GM21529 (cell line): ENCODE results near the gene SPEN.
"Not testable (repeated sequence)": the region's sequence is repeated elsewhere in the genome, so short reads cannot be mapped to it uniquely, and the experiment has no call there.

Experiments
- ATAC-seq: cut with Tn5 transposase; IDR thresholded peaks from one replicate; pipeline ENCODE4 v1.9.1; 2021; ENCODE audit not compliant: unreplicated experiment

The SPEN gene

DNA sequence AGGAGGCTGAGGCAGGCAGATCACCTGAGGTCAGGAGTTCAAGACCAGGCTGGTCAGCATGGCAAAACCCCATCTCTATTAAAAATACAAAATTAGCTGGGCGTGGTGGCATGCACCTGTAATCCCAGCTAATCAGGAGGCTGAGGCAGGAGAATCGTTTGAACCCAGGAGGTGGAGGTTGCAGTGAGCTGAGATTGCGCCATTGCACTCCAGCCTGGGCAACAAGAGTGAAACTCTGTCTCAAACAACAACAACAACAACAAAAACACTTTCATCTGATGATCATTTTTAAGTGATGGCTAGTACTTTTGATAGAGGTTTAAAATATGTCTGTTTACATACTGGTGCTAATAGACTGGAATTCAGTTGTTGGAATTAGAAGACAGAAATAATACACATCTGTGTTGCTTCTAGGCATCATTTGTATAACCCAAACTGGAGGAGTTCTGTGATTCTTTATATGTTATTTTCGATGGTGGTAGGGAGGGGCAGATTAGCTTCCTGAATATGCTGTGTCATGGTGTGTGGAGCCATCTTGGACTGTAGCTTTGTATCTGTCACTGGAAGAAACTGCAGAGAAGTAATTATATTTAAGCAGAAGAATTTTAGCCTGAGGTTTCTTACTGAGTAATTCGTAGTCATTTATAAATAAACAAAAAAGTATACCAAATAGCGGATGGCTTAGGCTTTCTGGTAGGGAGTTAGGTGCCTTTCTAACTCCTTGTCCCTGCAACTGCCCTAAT is 45.5 kb downstream of the SPEN start:
- not testable (repeated sequence) for ATAC-seq

DNA sequence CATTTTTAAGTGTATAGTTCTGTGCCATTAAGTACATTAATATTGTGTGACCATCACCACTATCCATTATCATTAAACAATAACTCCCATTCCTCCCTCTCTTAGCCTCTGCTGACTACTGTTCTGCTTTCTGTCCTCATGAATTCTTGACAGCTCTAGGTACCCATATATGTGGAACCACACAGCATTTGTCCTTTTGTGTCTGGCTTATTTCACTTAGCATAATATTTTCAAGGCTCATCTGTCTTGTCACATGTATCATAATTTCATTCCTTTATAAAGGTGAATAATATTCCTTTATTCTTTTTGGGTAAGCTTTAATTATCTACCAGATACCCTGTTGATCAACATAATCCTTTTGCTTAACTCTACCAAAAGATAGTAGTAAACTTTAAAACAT is 47.7 kb downstream of the SPEN start:
- no peak for ATAC-seq

DNA sequence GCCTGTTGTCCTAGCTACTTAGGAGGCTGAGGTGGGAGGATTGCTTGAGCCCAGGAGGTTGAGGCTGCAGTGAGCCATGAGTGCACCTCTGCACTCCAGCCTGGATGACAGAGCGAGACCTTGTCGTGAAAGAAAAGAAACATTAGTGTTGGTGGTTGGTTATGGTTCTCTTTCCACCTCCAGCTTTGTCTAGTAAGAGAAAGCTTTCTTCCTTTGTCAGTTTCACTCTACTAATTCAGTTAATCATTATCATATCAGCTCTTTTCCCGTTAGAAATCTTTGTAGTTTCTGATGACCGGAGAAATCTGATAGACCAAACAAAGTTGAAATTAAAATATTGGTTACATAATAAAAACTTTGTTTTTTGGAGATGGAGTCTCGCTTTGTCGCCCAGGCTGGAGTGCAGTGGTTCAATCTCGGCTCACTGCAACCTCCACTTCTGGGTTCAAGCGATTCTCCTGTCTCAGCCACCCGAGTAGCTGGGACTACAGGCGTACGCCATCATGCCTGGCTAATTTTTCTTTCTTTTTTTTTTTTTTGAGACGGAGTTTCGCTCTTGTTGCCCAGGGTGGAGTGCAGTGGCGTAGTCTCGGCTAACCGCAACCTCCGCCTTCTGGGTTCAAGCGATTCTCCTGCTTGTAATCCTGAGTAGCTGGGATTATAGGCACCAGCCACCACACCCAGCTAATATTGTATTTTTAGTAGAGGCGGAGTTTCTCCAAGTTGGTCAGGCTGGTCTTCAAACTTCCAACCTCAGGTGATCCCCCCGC is 49.5 kb downstream of the SPEN start:
- not testable (repeated sequence) for ATAC-seq

DNA sequence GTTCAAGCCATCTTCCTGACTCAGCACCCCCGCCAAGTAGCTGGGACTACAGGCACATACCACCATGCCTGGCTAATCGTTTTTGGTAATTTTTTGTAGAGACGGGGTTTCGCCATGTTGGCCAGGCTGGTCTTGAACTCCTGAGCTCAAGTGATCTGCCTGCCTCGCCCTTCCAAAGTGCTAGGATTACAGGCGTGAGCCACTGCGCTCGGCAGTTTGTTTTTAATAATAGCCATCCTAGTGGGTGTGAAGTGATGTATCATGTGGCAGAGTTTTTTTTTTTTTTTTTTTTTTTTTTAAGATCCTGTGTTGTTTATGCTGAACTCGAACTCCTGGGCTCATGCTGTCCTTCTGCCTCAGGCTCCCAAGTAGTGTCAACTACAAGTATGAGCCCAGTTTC is 51.8 kb downstream of the SPEN start:
- ATAC-seq, result no peak

DNA sequence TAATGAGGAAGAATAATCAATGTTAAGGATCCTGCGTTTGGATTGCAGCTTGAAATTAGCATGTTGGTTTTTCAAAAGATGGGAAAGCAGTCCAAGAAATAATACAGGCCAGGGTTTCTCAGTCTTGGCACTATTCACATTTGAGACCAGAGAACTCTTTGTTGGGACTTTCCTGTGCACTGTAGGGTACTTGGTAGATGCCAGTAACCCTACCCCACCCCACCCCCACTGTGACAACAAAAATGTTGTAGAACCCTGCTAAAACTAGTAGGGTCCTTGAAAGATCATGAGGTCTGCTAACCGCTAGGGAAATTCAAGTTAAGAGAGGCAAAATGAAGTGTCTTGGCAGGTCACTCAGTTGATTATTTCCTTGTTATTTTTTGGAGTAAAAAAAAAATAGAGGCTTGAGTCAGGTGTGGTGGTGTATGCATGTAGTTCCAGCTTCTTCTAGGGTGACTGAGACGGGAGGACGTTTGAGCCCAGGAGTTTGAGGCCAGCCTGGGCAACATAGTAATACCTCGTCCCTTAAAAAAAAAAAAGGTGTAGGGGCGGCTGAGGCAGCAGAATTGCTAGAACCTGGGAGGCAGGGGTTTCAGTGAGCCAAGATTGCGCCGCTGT is 53.3 kb downstream of the SPEN start:
- ATAC-seq, result no peak

DNA sequence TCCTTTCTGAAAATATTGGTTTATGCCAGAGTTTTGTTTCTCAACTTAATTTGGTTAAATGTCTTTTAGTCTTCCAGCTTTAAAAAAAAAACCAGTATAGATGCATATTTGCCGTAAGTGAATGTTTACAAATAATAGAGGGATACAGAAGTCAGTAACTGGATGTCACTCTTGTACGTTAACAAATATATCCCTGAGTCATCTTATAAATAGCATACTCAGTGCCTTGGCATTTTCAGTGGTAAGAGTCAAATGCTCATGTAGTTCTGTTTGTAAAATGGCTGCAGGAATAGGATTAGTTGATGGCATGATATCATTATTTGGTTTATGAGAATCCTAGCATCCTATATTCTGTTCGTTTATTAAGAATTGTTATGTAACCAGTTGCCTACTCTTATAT is 55.4 kb downstream of the SPEN start:
- ATAC-seq, result no peak

DNA sequence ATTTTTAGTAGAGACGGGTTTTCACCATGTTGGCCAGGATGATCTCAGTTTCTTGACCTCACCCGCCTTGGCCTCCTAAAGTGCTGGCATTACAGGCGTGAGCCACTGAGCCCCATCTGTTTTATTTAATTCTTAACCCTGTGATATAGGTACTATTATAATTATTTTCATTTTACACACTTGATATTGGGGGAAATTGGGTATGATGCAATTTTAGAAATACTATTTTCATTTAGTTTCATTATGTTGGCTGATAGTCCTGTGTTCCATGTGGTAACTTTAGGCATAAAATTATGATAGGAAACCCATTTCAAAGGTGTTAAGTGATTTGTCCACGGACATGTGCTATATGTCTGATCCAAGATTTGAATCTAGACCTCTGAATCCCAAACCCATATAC is 61.1 kb downstream of the SPEN start:
- ATAC-seq, result no peak

DNA sequence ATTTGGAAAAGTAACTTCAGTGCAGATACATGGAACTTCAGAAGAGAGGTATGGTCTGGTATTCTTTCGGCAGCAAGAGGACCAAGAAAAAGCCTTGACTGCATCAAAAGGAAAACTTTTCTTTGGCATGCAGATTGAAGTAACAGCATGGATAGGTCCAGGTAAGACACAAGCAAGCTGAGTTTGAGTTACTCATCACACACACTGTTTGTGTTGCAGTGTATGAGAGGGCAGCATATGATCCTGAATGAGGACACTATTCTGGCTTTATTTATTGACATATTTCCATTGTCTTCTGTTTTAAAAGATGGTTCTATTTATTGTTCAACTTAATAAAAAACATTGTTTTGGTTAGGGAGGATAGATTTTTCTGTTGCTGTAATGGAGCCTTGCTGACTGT is 63.6 kb downstream of the SPEN start:
- no peak for ATAC-seq

DNA sequence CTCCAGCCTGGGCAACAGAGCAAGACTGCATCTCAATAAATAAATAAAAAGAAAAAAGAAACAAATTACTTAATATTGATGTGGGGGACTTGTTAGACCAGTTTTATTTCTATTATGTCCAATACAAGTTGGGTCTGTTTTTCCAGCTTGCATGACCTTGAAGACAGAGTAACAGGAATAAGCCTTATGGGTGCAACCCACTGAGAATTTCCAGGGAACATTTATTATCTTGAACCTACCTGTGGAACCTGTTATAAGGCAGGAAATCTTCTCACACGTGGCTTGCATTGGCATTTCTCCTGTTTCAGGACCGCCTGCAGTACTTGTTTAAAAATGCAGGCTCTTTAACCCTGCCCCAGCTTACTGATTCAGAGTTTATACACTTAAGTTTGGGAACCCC is 64.4 kb downstream of the SPEN start:
- ATAC-seq, result no peak

DNA sequence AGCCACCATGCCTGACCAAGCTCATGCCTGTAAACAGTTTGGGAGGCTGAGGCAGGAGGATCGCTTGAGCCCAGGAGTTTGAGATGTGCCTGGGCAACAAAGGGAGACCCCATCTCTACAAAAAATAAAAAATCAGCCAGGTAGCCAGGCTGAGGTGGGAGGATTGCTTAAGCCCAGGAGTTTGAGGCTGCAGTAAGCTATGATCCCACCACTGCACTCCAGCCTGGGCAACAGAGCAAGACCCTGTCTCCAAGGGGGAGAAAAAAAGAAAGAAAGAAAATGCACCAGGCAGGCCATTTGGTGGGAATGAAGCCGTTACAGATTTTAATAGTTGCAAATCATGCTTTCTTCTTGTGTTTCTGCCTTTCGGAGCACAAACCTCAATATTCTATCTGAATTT is 66.1 kb downstream of the SPEN start:
- not testable (repeated sequence) for ATAC-seq

DNA sequence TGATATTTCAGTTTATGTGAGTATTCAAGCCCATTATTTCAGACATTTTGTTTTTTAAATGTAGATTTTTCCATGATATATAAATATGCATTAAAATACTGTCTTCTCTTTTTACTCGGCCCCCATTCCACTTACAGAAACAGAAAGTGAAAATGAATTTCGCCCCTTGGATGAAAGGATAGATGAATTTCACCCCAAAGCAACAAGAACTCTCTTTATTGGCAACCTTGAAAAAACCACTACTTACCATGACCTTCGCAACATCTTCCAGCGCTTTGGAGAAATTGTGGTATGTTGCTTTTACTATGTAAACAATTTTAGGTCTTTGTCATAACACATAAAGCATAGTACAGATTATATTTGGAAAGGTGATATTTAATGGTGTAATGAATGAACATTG is 68.5 kb downstream of the SPEN start:
- ATAC-seq, result no peak

DNA sequence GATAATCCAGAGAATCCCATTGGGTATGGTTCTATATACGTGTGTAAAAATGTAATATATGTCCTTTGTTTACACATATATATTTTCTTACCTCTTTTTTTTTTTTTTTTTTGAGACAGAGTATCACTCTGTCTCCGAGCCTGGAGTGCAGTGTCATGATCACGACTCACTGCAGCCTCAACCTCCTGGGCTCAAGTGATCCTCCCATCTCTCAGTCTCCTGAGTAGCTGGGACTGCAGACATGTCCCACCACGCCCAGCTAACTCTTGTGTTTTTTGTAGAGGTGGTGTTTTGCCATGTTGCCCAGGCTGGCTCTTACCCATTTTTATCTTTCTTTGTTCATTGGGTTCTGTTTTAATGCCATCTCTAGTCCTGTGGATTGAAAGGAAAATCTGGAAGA is 68.9 kb downstream of the SPEN start:
- ATAC-seq, result no peak

DNA sequence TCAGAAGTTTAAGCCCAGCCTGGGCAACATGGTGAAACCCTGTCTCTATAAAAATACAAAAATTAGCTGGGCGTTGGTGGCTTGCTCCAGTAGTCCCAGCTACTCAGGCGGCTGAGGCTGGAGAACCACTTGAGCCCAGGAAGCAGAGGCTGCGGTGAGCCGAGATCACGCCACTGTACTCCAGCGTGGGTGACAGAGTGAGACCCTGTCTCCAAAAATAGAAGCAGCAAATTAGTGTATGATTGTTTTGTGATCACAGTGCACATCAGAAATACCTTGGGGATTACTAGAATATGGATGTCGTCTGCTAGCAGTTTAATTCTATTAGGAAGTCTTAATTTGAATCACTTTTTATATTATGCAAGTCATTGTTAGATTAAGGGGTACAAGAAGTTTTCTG is 69.4 kb downstream of the SPEN start:
- no peak for ATAC-seq

DNA sequence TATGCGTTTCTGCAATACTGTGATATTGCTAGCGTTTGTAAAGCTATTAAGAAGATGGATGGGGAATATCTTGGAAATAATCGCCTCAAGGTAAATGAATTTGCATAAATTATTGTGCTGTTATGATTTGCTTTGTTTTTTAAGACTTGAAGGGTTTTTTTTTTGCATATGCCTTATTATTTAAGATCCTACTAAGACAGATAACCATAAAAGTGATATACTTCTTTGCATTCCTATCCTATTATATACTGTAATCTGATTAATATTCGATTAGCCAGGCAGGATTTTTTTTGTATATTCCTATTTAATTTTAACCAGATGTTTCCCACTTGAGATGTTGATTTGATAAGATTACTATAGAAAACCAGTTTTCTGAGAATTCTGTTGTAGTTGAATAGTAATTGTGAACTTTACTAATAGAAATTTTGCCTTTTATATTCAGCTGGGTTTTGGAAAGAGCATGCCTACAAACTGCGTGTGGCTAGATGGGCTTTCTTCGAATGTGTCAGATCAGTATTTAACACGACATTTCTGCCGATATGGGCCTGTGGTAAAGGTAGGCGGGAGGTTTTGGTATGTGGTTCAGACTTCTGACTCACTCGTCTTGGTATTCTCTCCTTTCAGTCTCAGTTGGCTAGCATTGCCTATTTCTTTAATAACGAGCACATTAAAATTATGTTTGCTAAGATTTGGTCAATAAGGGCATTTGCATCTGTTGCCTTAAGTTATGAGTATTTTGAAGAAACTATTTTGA is 71.6 kb downstream of the SPEN start:
- ATAC-seq, result peak; percentile 67

DNA sequence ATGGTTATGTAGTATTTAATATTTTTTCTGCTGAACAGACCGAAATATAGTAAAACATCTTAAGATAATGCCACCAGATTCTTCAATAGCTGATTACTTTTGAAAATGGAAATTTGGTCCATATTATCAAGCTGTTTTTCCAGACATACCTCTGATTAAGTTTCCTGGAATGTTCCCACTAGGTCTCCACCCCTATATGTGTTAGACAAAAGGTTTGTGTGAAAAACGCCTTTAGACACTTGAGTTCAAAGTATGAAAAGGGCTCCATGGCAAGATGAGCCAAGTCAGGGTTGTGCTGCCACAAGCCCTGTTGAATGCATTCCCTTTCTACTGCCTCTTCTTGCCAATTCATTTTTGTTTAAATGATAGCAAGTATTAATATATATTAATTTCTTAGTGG is 75.7 kb downstream of the SPEN start:
- ATAC-seq, result no peak

DNA sequence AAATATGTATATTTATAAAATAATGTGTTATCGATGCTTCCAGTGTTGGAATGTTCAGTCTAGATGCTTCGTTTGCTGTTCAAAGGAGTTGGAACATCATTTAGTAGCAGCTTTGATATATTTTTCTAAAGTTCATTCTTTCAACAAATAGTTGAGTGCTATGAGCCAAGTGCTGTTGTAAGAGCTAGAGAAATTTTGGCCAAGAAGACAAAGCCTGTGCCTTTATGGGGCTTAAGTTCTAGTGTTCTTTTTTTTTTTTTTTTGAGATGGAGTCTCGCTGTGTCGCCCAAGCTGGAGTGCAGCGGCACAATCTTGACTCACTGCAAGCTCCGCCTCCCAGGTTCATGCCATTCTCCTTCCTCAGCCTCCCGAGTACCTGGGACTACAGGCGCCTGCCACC is 78.9 kb downstream of the SPEN start:
- not testable (repeated sequence) for ATAC-seq

DNA sequence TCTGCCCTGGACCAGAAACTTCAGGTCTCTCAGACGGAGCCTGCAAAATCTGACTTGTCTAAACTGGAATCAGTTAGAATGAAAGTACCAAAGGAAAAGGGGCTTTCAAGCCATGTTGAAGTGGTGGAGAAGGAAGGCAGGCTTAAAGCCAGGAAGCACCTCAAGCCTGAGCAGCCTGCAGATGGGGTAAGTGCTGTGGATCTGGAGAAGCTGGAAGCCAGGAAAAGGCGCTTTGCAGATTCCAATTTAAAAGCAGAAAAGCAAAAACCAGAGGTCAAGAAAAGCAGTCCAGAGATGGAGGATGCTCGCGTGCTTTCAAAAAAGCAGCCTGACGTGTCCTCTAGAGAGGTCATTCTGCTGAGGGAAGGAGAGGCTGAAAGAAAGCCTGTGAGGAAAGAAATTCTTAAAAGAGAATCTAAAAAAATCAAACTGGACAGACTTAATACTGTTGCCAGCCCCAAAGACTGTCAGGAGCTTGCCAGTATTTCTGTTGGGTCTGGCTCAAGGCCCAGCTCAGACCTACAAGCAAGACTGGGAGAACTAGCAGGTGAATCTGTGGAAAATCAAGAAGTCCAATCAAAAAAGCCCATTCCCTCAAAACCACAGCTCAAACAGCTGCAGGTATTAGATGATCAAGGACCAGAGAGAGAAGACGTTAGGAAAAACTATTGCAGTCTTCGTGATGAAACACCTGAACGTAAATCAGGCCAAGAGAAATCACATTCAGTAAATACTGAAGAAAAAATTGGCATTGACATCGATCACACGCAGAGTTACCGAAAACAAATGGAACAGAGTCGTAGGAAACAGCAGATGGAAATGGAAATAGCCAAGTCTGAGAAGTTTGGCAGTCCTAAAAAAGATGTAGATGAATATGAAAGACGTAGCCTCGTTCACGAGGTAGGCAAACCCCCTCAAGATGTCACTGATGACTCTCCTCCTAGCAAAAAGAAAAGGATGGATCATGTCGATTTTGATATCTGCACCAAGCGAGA is 81.8 kb downstream of the SPEN start:
- no peak for ATAC-seq

DNA sequence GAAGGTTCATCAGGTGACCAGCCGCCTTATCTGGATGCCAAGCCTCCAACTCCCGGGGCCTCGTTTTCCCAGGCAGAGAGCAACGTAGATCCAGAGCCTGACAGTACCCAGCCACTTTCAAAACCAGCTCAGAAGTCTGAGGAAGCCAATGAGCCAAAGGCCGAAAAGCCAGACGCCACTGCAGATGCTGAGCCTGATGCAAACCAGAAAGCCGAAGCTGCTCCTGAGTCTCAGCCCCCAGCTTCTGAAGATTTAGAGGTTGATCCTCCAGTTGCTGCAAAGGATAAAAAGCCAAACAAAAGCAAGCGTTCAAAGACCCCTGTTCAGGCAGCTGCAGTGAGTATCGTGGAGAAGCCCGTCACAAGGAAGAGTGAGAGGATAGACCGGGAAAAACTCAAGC is 83.9 kb downstream of the SPEN start:
- ATAC-seq, result no peak

DNA sequence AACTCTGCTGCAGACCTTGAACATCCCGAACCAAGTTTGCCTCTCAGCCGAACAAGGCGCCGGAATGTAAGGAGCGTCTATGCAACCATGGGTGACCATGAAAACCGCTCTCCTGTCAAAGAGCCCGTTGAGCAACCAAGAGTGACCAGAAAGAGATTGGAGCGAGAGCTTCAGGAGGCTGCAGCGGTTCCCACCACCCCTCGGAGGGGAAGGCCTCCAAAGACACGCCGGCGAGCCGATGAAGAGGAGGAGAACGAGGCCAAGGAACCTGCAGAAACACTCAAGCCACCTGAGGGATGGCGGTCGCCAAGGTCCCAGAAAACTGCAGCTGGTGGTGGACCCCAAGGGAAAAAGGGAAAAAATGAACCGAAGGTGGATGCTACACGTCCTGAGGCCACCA is 84.4 kb downstream of the SPEN start:
- no peak for ATAC-seq

DNA sequence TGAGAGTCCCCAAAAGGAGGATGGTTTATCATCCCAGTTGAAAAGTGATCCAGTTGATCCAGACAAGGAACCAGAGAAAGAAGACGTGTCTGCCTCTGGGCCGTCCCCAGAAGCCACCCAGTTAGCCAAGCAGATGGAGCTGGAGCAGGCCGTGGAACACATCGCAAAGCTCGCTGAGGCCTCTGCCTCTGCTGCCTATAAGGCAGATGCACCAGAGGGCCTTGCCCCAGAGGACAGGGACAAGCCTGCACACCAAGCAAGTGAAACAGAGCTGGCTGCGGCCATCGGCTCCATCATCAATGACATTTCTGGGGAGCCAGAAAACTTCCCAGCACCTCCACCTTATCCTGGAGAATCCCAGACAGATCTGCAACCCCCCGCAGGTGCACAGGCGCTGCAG is 85.1 kb downstream of the SPEN start:
- no peak for ATAC-seq
